ENCODE measurements around the gene ANKRD13D.

DNA sequence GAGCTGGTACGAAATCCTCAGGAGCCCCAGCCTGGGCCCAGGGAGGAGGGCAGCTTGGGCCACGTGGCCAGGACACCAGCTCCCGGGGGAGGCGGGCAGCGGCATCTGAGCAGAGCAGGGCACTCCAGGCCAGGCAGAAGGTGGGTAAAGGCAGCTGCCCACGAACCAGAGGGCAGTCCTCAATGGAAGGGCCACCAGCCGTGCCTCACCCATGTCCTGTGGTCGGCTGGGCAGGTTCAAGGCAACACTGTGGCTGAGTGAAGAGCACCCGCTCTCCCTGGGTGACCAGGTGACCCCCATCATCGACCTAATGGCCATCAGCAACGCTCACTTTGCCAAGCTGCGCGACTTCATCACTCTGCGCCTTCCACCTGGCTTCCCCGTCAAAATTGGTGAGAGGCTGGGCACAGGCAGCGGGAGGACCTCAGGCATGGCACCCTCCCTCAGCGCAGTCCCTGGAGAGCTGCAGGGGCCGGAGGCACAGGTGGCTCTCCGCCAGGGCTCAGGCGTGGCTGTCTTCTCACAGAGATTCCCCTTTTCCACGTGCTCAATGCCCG is 11.7 kb downstream of the ANKRD13D start:
- TF ChIP-seq, protein P1, sequence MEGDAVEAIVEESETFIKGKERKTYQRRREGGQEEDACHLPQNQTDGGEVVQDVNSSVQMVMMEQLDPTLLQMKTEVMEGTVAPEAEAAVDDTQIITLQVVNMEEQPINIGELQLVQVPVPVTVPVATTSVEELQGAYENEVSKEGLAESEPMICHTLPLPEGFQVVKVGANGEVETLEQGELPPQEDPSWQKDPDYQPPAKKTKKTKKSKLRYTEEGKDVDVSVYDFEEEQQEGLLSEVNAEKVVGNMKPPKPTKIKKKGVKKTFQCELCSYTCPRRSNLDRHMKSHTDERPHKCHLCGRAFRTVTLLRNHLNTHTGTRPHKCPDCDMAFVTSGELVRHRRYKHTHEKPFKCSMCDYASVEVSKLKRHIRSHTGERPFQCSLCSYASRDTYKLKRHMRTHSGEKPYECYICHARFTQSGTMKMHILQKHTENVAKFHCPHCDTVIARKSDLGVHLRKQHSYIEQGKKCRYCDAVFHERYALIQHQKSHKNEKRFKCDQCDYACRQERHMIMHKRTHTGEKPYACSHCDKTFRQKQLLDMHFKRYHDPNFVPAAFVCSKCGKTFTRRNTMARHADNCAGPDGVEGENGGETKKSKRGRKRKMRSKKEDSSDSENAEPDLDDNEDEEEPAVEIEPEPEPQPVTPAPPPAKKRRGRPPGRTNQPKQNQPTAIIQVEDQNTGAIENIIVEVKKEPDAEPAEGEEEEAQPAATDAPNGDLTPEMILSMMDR (IDR thresholded peaks at IDR 0.05), result no peak
- TF ChIP-seq POLR2A (IDR thresholded peaks at IDR 0.05) (no peak), EP300 (IDR thresholded peaks at IDR 0.05) (no peak)
